GM18499 (cell line): Measurements from ENCODE around the gene PARD6A.
A peak's percentile ranks its signal among the peaks of the same experiment; 100 is the strongest.

ENCODE experiments used
- ATAC-seq: cut with Tn5 transposase; IDR thresholded peaks from one replicate; pipeline ENCODE4 v1.9.1; 2021; ENCODE audit warnings: moderate number of reproducible peaks; ENCODE audit not compliant: insufficient read depth, unreplicated experiment

PARD6A gene, protein sequence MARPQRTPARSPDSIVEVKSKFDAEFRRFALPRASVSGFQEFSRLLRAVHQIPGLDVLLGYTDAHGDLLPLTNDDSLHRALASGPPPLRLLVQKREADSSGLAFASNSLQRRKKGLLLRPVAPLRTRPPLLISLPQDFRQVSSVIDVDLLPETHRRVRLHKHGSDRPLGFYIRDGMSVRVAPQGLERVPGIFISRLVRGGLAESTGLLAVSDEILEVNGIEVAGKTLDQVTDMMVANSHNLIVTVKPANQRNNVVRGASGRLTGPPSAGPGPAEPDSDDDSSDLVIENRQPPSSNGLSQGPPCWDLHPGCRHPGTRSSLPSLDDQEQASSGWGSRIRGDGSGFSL

DNA sequence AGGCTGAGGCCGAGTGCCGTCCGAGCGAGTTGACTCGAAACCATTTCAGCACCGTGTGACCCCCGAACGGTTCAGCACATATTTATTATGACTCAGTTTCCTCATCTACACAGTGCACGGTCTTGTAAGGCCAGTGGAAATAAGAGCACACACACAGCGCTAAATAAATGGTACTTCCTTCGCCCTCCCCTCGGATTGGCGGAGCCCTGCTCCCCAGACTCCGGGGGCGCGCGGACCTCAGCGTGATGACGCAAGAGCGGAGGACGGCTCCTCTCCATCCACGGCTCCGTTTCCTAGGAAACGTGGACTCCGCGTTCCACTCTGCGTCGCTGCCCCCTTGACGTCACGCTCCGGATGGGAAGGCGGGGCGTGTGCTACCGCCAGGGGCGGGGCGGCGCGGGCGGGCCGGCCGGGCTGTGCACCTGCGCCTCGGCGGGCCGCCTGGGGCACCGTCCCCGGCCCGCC, at the start of gene PARD6A:
Gene PARD6A (plus strand): TSS at position 397 of the 465 bp plus-strand sequence. CDS start 79 bp downstream, outside the sequence.
- peak; percentile 42 for ATAC-seq

DNA sequence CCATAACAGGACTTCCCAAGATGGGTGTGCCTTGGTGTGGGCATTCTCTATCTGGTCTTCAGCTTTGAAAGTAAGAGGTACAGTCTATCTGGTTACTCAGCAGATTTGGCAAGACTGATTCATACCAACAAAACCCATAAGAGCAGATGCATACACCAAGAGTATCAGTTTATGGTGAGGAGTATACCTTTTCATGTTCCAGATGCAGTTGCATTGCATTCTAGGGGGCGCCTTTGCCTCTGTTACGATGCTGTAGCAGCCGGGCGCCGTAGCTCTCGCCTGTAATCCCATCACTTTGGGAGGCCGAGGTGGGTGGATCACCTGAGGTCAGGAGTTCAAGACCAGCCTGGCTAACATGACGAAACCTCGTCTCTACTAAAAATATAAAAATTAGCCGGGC, 47.0 kb upstream of the PARD6A start:
- no peak for ATAC-seq

DNA sequence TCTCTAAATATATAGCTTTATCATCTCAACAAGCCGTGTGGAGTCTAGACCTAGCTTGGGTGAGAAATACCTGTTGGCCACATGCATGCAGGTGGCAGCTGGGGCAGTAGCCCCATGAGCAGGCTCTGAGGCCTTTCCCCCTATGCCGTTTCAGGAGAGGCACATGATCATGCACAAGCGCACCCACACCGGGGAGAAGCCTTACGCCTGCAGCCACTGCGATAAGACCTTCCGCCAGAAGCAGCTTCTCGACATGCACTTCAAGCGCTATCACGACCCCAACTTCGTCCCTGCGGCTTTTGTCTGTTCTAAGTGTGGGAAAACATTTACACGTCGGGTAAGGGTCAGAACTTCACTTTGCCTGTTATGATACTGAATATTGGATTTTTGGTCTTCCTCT, 32.5 kb upstream of the PARD6A start:
- no peak for ATAC-seq

DNA sequence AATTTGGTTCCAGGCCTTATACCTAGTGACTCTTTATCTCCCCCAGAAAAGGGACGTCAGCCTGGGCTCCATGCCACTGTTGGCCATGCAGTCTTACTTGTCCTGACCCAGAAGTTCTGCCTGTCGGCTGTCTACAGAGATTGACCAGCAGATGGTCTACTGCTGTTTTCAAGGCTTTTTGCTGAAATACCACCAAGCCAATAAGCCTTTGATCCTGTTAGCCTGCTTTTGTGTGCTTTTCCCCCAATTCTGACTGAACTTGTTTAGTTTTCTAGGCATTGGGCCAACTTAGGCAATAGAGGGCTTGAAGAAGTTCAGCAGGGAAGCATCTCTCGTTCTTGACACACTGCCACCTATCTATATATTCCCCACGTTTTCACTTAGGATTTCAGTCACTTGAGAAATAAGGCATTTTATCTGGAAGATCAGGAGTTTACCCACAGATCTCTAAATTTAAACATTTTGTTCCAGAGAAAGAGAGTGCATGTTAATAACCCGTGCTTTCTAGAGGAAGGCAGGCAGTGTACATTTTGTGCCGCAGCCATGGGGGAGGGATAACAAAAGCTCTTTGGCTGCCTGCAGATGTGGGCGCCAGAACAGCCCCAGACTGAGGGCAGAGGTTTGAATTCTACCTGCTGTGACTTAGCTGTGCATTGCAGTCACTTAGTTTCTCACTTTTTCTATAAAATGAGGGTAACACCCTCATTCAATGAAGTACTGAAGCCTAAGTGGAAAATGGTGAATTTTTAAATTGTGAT, 28.2 kb upstream of the PARD6A start:
- ATAC-seq, result no peak

DNA sequence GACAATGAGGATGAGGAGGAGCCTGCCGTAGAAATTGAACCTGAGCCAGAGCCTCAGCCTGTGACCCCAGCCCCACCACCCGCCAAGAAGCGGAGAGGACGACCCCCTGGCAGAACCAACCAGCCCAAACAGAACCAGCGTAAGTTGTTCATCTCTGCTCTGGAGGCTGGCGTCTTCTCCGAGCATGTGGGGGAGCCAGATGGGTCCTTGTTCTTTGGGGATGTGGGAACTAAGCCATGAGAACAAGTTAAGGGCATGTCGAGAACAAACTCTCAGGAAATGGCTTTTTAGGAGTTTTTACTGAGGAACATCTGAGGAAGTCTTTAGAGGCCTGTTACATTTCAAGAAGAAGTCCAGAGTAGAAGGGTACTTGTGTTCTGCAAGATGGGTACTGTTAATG, 24.0 kb upstream of the PARD6A start:
- no peak for ATAC-seq

DNA sequence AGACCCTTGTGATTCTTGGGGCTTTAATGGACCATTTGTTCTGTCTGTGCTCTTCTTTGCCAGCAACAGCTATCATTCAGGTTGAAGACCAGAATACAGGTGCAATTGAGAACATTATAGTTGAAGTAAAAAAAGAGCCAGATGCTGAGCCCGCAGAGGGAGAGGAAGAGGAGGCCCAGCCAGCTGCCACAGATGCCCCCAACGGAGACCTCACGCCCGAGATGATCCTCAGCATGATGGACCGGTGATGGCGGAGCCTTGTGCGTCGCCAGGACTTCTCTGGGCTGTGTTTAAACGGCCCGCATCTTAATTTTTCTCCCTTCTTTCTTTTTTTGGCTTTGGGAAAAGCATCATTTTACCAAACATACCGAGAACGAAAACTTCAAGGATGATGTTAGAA, 23.1 kb upstream of the PARD6A start:
- no peak for ATAC-seq

DNA sequence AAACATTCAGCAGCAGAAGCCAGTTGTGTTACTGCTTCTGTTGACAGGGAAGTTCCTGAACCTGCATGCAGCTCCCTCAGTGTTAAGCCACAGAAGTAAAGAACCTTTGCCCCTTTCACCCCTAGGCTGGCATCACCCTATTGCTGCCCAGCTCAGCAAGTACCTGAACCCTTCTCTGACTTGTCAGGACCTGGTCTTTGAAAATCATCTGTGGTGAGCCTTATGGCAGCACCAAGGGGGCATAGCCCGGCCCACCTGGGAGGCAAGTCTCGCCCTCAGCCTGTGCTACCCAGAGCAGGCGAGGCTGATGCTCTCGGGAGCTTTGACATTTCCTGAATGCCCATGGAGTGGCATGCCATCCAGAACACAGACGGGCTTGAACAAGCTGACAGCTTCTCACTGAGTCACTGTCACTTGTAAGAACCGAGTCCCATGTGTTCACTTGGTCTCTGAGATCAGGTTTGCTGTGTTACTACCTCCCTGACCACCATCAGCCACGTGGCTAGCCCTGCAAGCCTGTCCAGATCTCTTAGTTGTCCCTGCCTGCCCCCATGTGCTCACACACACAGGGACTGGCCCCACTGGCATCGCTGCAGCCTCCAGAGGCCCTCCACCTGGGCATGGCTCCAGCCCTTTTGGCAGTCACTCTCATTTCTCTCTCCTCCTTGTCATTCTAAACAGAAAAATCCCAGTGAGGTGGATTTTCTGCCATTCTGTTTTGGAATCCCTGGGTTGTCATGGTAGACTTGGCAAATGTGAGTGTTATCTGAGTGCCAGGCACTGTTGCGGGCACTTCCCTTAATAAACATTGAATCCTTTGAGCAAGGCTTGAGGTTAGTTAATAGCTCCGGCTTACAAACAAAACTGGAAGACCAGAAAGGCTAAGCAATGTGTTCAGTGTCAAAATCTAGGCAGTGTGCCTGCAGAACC, 18.7 kb upstream of the PARD6A start:
- ATAC-seq, result no peak

DNA sequence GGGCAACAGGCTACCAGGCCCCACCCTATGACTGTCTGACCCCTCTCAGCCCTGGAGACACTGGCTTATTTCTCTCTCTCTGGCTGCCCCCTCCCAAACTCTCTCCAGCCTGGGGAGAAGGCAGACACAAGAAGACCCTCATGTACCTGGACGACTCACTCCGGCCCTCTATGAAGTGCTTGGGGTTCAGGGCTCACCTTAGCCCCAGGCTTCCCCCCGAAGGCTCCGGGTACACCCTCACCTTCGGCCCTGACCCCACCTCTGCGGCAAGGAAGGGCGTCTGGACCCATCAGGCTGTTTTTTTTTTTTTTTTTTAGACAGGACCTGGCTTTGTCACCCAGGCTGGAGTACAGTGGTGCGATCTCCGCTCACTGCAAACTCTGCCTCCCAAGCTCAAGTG, 16.7 kb upstream of the PARD6A start:
- ATAC-seq, result no peak

DNA sequence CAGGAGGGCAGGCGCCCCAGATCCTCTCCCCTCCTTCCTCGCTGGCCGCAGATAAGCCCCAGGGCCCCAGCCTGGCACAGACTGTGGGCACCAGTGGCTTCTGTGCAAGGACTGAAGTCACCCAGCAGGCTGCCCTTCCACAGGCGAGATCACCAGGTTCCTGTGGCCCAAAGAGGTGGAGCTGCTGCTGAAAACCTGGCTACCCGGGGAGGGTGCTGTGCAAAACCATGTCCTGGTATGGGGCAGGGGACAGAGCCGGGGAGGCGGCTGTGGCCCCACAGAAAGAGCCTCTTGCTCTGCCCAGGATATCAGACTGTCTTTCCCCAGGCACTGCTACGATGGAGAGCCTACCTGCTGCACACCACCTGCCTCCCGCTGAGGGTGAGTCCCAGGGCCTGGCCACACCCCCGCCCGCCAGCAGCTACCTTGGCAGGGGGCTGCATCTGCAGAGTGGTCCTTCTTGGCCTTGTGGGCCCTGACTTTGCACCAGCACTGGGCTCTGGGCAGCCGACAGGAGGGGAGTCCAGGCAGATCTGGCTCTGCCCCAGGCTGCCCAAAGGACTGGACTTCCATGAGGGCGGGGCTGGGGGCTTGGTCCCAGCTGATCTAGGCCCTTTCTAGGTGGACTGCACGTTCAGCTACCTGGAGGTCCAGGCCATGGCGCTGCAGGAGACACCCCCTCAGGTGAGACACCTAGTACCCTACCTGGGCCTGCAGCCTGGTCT, 15.2 kb upstream of the PARD6A start:
- no peak for ATAC-seq

DNA sequence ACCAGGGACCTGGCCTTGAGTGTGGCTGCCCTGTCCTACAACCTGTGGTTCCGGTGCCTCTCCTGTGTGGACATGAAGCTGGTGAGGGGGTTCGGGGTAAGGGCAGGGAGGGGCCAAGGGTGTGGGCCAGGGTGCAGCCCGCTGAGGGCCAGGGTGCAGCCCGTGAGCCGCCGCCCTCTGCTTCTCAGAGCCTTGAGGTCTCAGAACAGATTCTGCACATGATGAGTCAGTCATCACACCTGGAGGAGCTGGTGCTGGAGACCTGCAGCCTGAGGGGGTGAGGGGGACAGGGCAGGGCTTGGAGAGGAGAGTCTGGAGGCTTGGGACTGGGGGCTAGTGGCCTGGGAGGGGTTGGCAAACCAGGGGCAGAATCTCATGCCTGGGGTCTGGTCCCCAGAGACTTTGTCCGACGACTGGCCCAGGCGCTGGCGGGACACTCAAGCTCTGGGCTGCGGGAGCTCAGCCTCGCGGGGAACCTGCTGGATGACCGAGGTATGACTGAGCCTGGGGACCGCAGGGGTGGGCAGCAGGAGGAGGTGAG, 13.6 kb upstream of the PARD6A start:
- ATAC-seq, result no peak

DNA sequence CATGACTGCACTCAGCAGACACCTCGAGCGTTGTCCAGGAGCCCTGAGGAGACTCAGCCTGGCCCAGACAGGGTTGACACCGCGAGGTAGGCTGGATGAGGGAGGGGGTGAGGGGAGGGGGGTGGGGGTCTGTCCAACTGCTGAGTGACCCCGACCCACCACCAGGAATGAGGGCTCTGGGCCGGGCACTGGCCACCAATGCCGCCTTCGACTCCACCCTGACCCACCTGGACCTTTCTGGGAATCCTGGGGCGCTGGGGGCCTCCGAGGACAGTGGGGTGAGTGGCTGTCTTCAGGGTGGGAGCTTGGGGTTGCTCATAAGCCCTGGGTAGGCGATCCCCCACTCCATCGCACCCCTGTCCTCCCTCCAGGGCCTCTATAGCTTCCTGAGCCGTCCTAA, 13.1 kb upstream of the PARD6A start:
- ATAC-seq, result no peak

DNA sequence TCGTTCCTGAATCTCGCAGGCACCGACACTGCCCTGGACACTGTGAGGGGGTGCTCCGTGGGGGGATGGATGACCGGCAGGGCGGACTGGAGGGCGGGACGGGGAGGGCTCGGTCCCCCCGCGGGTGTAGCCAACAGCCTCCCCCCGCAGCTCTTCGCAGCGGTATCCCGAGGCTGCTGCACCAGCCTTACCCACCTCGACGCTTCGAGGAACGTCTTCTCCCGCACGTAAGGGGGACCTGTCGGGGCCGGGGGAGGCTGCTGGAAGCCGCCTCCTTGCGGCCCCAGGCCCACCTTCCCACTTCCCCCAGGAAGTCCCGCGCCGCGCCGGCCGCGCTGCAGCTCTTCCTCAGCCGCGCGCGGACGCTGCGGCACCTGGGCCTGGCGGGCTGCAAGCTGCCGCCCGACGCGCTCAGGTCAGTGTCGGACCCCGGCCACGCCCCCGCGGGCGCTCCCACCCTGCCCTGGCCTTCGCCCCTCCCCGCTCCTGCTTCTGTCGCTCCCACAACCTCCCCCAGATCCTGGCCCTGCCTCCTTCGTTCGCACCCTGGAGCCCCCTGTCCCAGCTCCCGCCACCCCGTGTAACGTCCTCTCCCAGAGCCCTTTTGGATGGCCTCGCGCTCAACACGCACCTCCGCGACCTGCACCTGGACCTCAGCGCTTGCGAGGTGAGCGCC, 12.5 kb upstream of the PARD6A start:
- no peak for ATAC-seq

DNA sequence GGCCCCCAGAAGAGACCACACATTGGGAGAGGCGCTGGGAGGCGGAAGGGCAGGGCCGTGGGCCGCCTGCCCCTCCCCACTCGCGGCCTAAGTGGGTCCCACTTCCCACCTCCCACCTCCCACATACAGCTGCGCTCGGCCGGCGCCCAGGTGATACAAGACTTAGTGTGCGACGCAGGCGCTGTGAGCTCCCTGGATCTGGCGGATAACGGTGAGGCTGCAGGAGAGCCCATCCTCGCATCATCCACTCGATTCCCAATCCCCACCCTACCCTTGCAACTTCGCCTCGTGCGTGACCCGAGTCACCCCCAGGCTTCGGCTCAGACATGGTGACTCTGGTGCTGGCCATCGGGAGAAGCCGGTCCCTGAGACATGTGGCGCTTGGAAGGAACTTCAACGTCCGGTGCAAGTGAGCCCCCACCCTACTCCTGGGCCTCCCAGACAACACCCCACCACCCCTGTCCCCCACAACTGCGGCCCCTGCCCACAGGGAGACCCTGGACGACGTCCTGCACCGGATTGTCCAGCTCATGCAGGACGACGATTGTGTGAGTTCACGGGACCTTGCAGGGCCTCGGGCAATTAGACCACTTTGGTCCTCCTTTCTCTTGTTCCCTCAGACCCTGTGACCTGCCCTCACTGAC, 11.9 kb upstream of the PARD6A start:
- no peak for ATAC-seq

DNA sequence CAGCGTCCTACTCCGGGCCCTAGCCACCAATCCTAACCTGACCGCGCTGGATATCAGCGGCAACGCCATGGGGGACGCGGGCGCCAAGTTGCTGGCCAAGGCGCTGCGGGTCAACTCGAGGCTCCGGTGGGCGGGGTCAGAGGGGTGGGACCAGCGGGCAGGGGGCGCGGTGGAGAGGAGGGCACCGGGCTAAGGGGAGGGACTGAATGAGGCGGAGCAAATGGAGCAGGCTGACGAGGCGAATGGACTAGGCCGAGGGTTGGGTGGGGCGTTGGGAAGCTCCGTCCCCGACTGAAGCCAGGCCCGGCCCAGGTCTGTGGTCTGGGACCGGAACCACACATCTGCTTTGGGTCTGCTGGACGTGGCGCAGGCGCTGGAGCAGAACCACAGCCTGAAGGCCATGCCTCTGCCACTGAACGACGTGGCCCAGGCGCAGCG, 11.2 kb upstream of the PARD6A start:
- ATAC-seq, result no peak

DNA sequence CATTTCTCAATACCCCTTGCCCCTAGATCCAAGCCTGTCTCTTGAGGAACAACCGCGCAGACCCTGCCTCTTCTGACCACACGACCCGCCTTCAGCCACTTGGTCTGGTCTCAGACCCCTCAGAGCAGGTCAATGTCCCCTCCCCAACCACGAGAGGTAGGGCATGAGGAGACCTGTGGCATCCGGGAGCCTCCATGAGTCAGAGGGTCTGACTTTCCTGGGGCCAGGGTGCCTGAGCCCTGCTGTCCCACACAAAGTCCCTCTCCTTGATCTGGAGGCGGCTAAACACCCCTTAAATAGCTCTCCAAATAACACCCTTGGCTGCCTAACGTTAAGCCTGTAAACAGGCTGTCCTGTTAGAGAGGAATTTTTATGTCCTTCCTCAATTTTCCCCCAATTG, 10.7 kb upstream of the PARD6A start:
- no peak for ATAC-seq

DNA sequence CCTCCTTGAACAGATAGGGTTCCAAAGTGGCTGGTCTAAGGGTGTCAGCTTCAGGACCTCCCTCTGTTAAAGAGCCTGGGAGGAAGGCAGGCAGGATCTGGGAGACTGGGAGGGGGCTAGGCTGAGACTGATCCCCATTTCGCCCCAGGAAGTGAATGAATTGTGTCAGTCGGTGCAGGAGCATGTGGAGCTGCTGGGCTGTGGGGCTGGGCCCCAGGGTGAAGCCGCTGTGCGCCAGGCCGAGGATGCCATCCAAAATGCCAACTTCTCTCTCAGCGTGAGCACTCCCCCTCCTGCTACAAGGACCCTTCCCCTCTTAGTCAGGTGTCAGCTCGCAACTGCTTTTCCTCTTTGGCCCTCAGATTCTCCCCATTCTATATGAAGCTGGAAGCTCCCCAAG, 9.7 kb upstream of the PARD6A start:
- ATAC-seq, result no peak

DNA sequence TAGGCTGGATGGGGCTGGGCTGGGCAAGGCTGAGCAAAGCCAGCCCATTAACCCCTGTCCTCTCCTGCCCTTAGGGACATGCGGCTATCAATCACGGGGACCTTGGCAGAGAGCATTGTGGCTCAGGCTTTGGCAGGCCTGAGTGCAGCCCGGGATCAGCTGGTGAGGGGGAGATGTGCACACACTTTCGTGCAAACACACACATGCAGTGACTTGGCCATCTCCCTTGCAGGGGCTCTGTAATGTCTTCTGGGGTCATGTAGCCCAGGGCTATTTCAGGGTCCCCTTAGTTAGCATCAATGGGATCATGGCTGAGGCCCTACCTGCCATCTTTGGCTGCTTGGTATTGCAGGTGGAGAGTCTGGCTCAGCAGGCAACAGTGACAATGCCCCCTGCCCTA, 8.9 kb upstream of the PARD6A start:
- ATAC-seq, result no peak

DNA sequence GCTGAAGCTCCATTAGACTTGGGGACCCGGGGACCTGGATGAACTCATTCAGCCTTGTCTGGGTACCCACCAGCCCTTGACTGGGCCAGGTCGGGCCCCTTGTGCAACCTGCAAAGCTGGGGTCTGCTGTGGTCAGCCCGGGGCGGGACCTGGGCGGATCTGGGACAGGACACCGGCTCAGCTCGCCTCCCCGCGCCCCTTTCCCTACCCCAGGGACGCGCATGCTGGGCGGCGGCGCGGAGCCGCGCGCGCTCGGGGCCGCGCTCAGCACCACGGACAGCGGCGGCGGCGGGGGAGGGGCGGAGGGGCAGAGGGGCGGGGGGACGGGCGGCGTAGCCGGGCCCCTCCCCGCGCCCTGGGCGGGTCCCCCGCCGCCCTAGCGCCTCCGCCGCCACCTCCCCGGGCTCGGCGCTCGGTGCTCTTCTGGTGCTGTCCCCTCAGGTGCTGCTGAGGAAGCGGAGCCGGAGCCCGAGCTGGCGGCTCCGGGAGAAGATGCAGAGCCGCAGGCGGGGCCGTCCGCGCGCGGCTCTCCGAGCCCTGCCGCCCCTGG, 8.1 kb upstream of the PARD6A start:
- no peak for ATAC-seq
